Esophagus squamous epithelium (tissue), 5 donors: ENCODE measurements around the gene PLEKHA6. TPM values are rescaled to one million over a fixed set of nuclear protein-coding genes. Genes with fewer than 3 reads are reported as not detected.
A peak's percentile ranks its signal among the peaks of the same experiment; 100 is the strongest.

ENCODE experiments used
- DNase-seq: peaks from one replicate; lab custom pipeline; 2025; lab: John Stamatoyannopoulos, UW
- H3K27ac ChIP-seq, 4 donors: fragments of 200-600 bp; sonication (generic); one replicate each; pipeline ENCODE4 v1.5.1; 2016 to 2019; ENCODE audit warnings: mild to moderate bottlenecking in 1 of 4
- H3K27me3 ChIP-seq, 4 donors: fragments of 200-600 bp; sonication (generic); 1 replicate in 3 of 4; 2 replicates in 1 of 4; pipeline versions ENCODE4 v1.5.1 to v1.6.0; 2017 to 2021; ENCODE audit warnings: antibody characterized with exemption in 1 of 4
- H3K36me3 ChIP-seq, 3 donors: fragments of 200-600 bp; sonication (generic); one replicate each; pipeline ENCODE4 v1.5.1; 2016 to 2019
- H3K4me1 ChIP-seq, 3 donors: fragments of 200-600 bp; sonication (generic); one replicate each; pipeline ENCODE4 v1.5.1; 2017 to 2019
- H3K4me3 ChIP-seq, 4 donors: fragments of 200-600 bp; sonication (generic); 1 replicate in 3 of 4; 2 replicates in 1 of 4; pipeline ENCODE4 v1.5.1; 2016 to 2019; ENCODE audit warnings: mild to moderate bottlenecking in 2 of 4, moderate library complexity in 1 of 4
- H3K9me3 ChIP-seq, 3 donors: fragments of 200-600 bp; sonication (generic); one replicate each; pipeline ENCODE4 v1.5.1; 2016 to 2019
- POLR2A ChIP-seq, 4 donors: fragments of 450-650 bp; IDR thresholded peaks; one replicate each; pipeline ENCODE4 v1.6.1; 2017; ENCODE audit warnings: antibody characterized with exemption in 4 of 4, mild to moderate bottlenecking in 4 of 4, moderate library complexity in 3 of 4
- WGBS, 2 donors: methylation state at CpG; one replicate each; pipeline ENCODE4 v1.1.5; 2018; 5-methylcytosine and 5-hydroxymethylcytosine counted together
- intact Hi-C: fragments of 100-400 bp; cut with DNase I; formaldehyde crosslinking; loops from one replicate; pipeline ENCODE4 v1.15.0; 2022
- total RNA-seq, 4 donors: library from RNA; depleted of rRNA; stranded (reverse); fragments of >200 nt; gene quantifications; one replicate each; pipeline ENCODE4 v1.1.0, GENCODE V29; 2016
- TF ChIP-seq, protein P1 (sequence below), 6 experiments: fragments of 450-650 bp in 4 of 6; fragments of 200-600 bp in 2 of 6; sonication (generic) in 2 of 6; IDR thresholded peaks; one replicate each; pipeline ENCODE4 v1.5.1; 2016 to 2019; ENCODE audit warnings: antibody characterized with exemption in 6 of 6, mild to moderate bottlenecking in 4 of 6, moderate library complexity in 4 of 6
- donor health status: DM: yes; HTN: yes; CAD: no.

Gene PLEKHA6
- total RNA-seq, 4 donors from 2014 or later = 7.4 to 40.6 (median 18.3) TPM

DNA sequence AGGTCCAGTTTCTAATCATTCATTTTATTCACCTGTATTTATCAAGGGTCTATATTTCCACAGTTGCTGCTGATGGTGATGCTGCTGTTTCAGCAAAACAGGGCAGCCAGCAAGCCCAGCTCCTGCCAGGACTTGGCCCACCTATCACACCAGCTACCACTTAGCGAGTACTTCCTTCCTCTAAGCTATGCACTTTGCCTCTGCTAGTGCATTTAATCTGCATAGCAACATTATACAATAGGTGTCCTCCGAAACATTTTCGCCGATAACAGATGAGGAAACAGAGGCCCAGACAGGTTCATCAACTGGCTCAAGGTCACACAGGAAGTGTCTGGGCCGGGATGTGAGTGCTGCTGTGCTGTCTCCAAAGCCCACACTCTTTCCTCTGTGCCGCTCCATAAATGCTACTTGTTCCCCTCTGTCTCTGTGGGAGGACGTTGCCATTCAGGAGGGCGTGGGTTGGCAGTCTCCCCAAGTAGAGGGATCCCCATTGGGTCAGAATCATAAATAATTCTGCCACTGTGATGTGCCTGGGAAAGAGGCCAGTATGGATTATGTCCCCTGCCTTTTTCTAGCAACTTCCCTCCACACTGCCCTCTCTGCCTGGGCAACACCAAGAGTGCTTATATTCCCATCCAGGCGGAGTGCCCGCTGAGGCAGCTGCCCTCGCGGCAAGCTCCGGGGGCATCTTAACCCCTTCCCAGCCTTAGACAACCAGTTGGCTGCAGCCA is 9.4 kb upstream of the PLEKHA6 start:
- no peaks in the 10 kb centered on the region for H3K9me3 ChIP-seq
- no peak overlapping the region for H3K27ac ChIP-seq
- H3K27me3 ChIP-seq = no peaks in the 10 kb centered on the region
- peaks cover 0 to 23% (median 0%) of the 10 kb centered on the region in 3 donors for H3K4me1 ChIP-seq
- intact Hi-C loops = loop anchor here (5.0 kb wide), 1 partner anchor 157 kb away; the partner anchor contains the start of gene GOLT1A
- no peak for DNase-seq
- 40 to 42% methylated on average over 8 to 10 of the region's 13 CpGs for WGBS, 2 donors
- no peak overlapping the region for H3K4me3 ChIP-seq
- no peak for TF ChIP-seq POLR2A (IDR thresholded peaks at IDR 0.05)
- TF ChIP-seq, protein P1, sequence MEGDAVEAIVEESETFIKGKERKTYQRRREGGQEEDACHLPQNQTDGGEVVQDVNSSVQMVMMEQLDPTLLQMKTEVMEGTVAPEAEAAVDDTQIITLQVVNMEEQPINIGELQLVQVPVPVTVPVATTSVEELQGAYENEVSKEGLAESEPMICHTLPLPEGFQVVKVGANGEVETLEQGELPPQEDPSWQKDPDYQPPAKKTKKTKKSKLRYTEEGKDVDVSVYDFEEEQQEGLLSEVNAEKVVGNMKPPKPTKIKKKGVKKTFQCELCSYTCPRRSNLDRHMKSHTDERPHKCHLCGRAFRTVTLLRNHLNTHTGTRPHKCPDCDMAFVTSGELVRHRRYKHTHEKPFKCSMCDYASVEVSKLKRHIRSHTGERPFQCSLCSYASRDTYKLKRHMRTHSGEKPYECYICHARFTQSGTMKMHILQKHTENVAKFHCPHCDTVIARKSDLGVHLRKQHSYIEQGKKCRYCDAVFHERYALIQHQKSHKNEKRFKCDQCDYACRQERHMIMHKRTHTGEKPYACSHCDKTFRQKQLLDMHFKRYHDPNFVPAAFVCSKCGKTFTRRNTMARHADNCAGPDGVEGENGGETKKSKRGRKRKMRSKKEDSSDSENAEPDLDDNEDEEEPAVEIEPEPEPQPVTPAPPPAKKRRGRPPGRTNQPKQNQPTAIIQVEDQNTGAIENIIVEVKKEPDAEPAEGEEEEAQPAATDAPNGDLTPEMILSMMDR (IDR thresholded peaks at IDR 0.05) = no peak
- H3K36me3 ChIP-seq = no peaks in the 10 kb centered on the region

DNA sequence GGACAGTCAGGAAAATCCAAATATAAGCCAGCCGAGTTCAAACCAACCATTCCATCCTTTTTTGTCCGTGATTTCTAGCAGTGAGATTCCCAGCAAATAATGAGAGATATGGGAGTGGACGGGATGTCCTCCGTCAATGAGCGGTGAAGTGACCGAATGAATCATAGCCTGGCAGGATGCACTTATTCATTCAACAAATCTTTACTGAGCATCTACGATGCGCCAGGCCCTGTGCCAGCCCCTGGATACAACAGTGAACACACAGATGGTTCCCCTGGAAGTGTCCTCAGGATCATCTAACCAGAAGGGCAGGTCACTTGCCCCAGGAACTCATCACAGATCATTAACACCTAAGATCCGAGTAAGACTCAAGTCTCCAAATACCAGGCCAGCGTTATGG is 8.2 kb upstream of the PLEKHA6 start:
- Histone ChIP-seq H3K4me1 (peaks cover 5 to 35% (median 10%) of the 10 kb centered on the region in 3 donors), H3K27me3 (no peaks in the 10 kb centered on the region), H3K9me3 (no peaks in the 10 kb centered on the region), H3K4me3 (no peak overlapping the region), H3K27ac (no peak overlapping the region), H3K36me3 (no peaks in the 10 kb centered on the region)
- no peak for TF ChIP-seq POLR2A (IDR thresholded peaks at IDR 0.05)
- TF ChIP-seq, protein P1 (IDR thresholded peaks at IDR 0.05) = no peak
- no peak for DNase-seq
- WGBS, 2 donors = 67 to 76% methylated on average over 10 of the region's 10 CpGs
- intact Hi-C loops = loop anchor here (5.0 kb wide), 1 partner anchor 156 kb away; the partner anchor contains the start of gene GOLT1A

DNA sequence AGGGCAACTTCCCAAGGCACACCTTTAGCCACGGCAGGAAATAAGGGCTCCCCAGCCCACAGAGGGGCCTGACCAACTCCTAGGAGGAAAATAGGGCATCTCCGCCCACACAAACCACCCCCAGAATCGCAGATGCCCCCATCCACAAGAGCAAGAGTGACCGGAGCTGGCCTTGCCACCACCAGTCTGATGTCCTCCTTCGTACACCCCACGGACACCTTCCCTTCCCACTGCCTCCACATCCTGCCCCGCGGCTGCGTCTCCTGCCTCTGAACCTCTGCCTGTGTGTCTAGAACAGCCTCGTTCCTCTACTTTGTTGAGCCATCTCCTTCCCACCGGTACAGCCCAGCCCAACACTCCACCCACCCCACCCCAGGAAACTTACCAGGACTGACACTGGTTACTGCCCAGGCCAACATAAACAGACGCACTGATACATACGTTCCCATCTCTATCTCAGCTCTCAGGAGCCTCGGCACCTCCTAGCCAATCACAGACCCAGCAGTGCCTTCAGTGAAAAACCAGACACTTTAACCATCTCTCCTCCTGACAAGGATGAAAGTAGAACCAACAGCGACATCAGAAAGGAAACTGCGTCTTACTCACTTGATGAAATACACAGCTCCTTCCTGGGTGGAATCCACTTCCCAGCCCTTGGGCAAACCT is 7.6 kb upstream of the PLEKHA6 start:
- 78 to 88% methylated on average over 11 to 14 of the region's 16 CpGs for WGBS, 2 donors
- intact Hi-C loops = loop anchor here (5.0 kb wide), 1 partner anchor 155 kb away; the partner anchor contains the start of gene GOLT1A
- H3K4me3 ChIP-seq = no peak overlapping the region
- no peaks in the 10 kb centered on the region for H3K9me3 ChIP-seq
- no peak overlapping the region for H3K27ac ChIP-seq
- DNase-seq = no peak
- H3K36me3 ChIP-seq = no peaks in the 10 kb centered on the region
- TF ChIP-seq, protein P1 (IDR thresholded peaks at IDR 0.05) = no peak
- no peak for TF ChIP-seq POLR2A (IDR thresholded peaks at IDR 0.05)
- peaks cover 6 to 38% (median 12%) of the 10 kb centered on the region in 3 donors for H3K4me1 ChIP-seq
- H3K27me3 ChIP-seq = no peaks in the 10 kb centered on the region

DNA sequence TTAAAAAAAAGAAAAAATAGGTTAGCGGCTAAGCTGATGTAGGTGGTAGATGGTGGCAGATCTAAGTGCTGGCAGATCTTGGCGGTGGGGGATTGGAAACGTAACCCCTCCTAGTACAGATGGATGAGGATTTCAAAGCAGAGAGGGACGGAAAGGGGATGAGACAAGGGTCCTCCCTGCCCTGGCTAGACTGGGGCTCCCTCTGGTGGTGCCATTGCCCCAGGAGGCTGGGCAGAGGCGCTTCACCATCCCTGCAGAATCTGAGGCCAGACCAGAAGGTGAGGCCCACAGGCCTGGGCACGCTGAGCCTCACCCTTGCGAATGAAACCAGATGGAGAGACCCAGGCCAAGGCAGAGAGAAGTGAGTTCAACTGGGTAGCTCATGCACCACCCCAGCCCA is 7.0 kb upstream of the PLEKHA6 start:
- Histone ChIP-seq H3K36me3 (no peaks in the 10 kb centered on the region), H3K4me3 (no peak overlapping the region), H3K27me3 (no peaks in the 10 kb centered on the region), H3K27ac (no peak overlapping the region), H3K4me1 (peaks cover 6 to 38% (median 12%) of the 10 kb centered on the region in 3 donors), H3K9me3 (no peaks in the 10 kb centered on the region)
- 80 to 88% methylated on average over 6 to 7 of the region's 7 CpGs for WGBS, 2 donors
- no peak for DNase-seq
- intact Hi-C loops = loop anchor here (5.0 kb wide), 1 partner anchor 154 kb away; the partner anchor contains the start of gene GOLT1A
- TF ChIP-seq POLR2A (IDR thresholded peaks at IDR 0.05) = no peak
- TF ChIP-seq, protein P1 (IDR thresholded peaks at IDR 0.05) = peak in 4 of 6 experiments; percentile 9 to 57 (median 26)
